ENCODE measurements around the gene STAP2.
"Not testable (repeated sequence)": the region's sequence is repeated elsewhere in the genome, so short reads cannot be mapped to it uniquely, and the experiment has no call there.

DNA sequence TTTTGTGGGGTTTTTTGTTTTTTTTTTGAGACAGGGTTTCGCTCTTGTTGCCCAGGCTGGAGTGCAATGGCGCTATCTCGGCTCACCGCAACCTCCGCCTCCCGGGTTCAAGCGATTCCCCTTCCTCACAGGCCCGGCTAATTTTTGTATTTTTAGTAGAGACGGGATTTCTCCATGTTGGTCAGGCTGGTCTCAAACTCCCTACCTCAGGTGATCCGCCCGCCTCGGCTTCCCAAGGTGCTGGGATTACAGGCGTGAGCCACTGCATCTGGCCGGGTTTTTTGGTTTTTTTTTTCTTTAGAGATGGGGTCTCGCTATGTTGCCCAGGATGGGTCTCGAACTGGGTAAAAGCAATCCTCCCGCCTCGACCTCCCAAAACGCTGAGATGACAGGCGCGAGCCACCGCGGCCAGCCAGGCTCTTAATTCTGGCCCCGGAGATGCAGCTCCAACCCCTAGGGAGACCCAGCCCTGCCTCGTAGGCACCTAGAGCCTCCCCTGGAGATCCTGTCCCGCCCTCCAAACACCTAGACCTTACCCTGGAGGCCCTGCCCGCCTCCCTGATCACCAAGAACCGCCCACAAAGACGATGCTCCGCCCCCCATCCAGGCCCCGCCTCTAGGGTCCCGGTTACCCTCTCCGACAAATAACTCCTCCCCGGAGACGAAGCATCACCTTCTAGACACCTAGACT lies 9.5 kb downstream of the STAP2 start:
- not testable (repeated sequence) for TF ChIP-seq POLR2A (IDR thresholded peaks at IDR 0.05; ENCODE audit: low read depth, low read length); NFYA (IDR thresholded peaks at IDR 0.05; ENCODE audit: borderline replicate concordance, low read depth, low read length); KDM1A (IDR thresholded peaks at IDR 0.05; ENCODE audit: borderline replicate concordance); POLR2AphosphoS5 (IDR thresholded peaks at IDR 0.05; ENCODE audit: low read length); SP1 (IDR thresholded peaks at IDR 0.05; ENCODE audit: low read depth, low read length); EZH2 (IDR thresholded peaks at IDR 0.05; ENCODE audit: borderline replicate concordance, control insufficient read depth, low read depth, low read length)

Data from GM12878 (cell line).